ENCODE results near the gene CYTH1.

Gene CYTH1

DNA sequence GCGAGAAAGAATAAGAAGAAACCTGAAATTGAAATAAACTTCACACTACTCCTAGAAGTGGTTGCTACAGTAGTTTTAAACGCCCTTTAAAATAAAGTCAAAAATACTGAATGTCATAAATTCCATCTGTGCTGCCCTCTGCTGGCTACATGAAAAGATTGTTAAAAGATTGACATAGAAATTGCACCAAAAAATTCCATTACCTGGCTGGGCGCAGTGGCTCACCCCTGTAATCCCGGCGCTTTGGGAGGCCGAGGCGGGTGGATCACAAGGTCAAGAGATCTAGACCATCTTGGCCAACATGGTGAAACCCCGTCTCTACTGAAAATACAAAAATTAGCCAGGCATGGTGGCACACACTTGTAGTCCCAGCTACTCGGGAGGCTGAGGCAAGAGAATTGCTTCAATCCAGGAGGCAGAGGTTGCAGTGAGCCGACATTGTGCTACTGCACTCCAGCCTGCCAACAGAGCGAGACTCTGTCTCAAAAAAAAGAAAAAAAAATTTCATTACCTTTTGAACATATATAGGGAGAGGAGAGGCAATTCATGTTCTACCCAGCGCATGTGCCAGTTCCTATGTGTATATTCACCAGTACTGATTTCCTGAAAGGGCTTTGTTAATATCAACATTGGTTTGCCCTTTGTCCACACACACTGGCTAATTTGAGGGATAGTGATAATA is 36.5 kb downstream of the CYTH1 start:
- TF ChIP-seq EZH2 (IDR thresholded peaks at IDR 0.05; ENCODE audit: borderline replicate concordance, low read depth, low read length, severe bottlenecking) (no peak), CTCF (IDR thresholded peaks at IDR 0.05; ENCODE audit: borderline replicate concordance, extremely low read depth, low read length, poor library complexity, severe bottlenecking) (peak; percentile 68)
- H3K4me2 ChIP-seq (ENCODE audit: insufficient read depth, low read length): no peak overlapping the region
- H3K9me3 ChIP-seq (ENCODE audit: insufficient read depth, low read length, severe bottlenecking): no peaks in the 10 kb centered on the region
- H3K4me3 ChIP-seq (ENCODE audit: low read depth in 1 of 2, low read length in 2 of 2): no peak overlapping the region
- ATAC-seq (ENCODE audit: insufficient read depth, low read depth): no peak
- H3K4me1 ChIP-seq (ENCODE audit: insufficient read depth, low read length): peaks cover 24% of the 10 kb centered on the region
- no peak overlapping the region for H2AFZ ChIP-seq (ENCODE audit: low read depth, low read length)
- peak; percentile 20 for DNase-seq
- H3K27me3 ChIP-seq (ENCODE audit: insufficient read depth, low read length, poor library complexity): no peaks in the 10 kb centered on the region
- no peak overlapping the region for H3K27ac ChIP-seq (ENCODE audit: low read length)
- no peak overlapping the region for H3K9ac ChIP-seq (ENCODE audit: low read depth, low read length)
- H4K20me1 ChIP-seq (ENCODE audit: insufficient read depth, low read length): peaks cover 47% of the 10 kb centered on the region
- H3K36me3 ChIP-seq (ENCODE audit: insufficient read depth, low read length): no peaks in the 10 kb centered on the region
- H3K79me2 ChIP-seq (ENCODE audit: insufficient read depth, low read length): peaks cover 32% of the 10 kb centered on the region

DNA sequence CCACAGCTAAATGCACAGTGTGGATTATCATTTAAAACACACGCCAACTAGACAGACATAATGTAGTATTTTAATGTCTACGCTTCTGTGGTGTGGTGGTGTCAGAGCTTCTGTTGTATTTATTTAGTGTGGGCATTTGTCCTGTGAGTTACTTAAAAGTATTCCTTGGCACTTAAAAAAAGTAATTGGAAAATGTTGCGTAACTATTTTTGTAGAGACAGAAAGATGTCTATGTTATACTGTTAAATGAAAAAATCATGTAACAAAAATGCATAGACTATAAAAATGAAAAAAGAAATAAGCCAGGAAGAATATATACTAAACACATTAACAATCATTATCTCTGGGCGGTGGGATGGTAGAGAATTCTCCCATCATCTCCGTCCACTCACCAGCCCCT is 39.2 kb downstream of the CYTH1 start:
- no peaks in the 10 kb centered on the region for H3K9me3 ChIP-seq (ENCODE audit: insufficient read depth, low read length, severe bottlenecking)
- H4K20me1 ChIP-seq (ENCODE audit: insufficient read depth, low read length): peaks cover 52% of the 10 kb centered on the region; the same call in 1 of the 2 replicates
- H3K36me3 ChIP-seq (ENCODE audit: insufficient read depth, low read length): no peaks in the 10 kb centered on the region
- no peak overlapping the region for H2AFZ ChIP-seq (ENCODE audit: low read depth, low read length)
- peaks cover 30% of the 10 kb centered on the region for H3K79me2 ChIP-seq (ENCODE audit: insufficient read depth, low read length)
- DNase-seq (no peak), ATAC-seq (ENCODE audit: insufficient read depth, low read depth) (no peak)
- H3K4me1 ChIP-seq (ENCODE audit: insufficient read depth, low read length): peaks cover 5% of the 10 kb centered on the region
- H3K27ac ChIP-seq (ENCODE audit: low read length): no peak overlapping the region
- no peak overlapping the region for H3K4me3 ChIP-seq (ENCODE audit: low read depth in 1 of 2, low read length in 2 of 2)
- no peak for TF ChIP-seq EZH2 (IDR thresholded peaks at IDR 0.05; ENCODE audit: borderline replicate concordance, low read depth, low read length, severe bottlenecking)
- TF ChIP-seq CTCF (IDR thresholded peaks at IDR 0.05; ENCODE audit: borderline replicate concordance, extremely low read depth, low read length, poor library complexity, severe bottlenecking): no peak
- no peak overlapping the region for H3K9ac ChIP-seq (ENCODE audit: low read depth, low read length)
- H3K4me2 ChIP-seq (ENCODE audit: insufficient read depth, low read length): no peak overlapping the region
- H3K27me3 ChIP-seq (ENCODE audit: insufficient read depth, low read length, poor library complexity): no peaks in the 10 kb centered on the region

DNA sequence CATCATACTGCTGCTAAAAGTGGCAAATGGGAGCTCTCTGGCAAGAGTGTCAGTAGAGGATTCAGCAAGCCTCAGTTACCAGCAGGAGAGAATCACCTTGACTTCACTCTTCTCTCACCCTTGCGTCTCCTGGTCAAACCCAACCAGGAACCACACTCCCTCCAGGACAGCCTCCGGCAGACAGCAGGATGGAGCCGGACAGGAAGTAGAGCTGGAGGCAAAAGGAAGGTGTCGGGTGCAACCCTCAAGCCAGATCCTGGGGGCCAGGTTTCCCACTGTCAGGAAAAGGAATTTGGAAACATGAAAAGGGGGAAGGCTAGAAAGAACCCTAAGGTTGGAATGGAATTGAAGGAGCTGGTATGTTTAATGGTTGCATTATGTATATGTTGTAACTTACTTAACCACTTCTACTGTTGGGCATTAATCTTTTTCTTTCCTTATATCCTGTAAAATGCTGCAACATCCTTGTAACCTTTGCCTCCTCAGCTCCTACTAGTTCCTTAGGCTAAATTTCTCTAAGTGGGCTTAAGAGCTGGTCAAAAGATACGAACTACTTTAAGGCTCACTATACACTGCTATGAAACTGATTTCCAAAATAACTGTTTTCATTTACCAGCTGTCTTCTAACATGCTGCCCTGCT is 40.3 kb downstream of the CYTH1 start:
- Histone ChIP-seq H3K79me2 (ENCODE audit: insufficient read depth, low read length) (peaks cover 25% of the 10 kb centered on the region), H3K4me1 (ENCODE audit: insufficient read depth, low read length) (no peaks in the 10 kb centered on the region), H3K4me2 (ENCODE audit: insufficient read depth, low read length) (no peak overlapping the region)

More for the DNA sequence above, 40.3 kb downstream of the CYTH1 start:
- no peaks in the 10 kb centered on the region for H3K36me3 ChIP-seq (ENCODE audit: insufficient read depth, low read length)
- no peak overlapping the region for H3K9ac ChIP-seq (ENCODE audit: low read depth, low read length)
- H3K9me3 ChIP-seq (ENCODE audit: insufficient read depth, low read length, severe bottlenecking): no peaks in the 10 kb centered on the region
- no peak overlapping the region for H2AFZ ChIP-seq (ENCODE audit: low read depth, low read length)
- no peak for DNase-seq
- peaks cover 47% of the 10 kb centered on the region; the same call in 1 of the 2 replicates for H4K20me1 ChIP-seq (ENCODE audit: insufficient read depth, low read length)
- ATAC-seq (ENCODE audit: insufficient read depth, low read depth): no peak
- no peaks in the 10 kb centered on the region for H3K27me3 ChIP-seq (ENCODE audit: insufficient read depth, low read length, poor library complexity)
- TF ChIP-seq EZH2 (IDR thresholded peaks at IDR 0.05; ENCODE audit: borderline replicate concordance, low read depth, low read length, severe bottlenecking): no peak
- no peak for TF ChIP-seq CTCF (IDR thresholded peaks at IDR 0.05; ENCODE audit: borderline replicate concordance, extremely low read depth, low read length, poor library complexity, severe bottlenecking)
- H3K4me3 ChIP-seq (ENCODE audit: low read depth in 1 of 2, low read length in 2 of 2): no peak overlapping the region
- no peak overlapping the region for H3K27ac ChIP-seq (ENCODE audit: low read length)

All from DND-41 (cell line).